Right kidney (tissue), 1 donor: ENCODE results near the gene RCSD1.
"Not testable (repeated sequence)": the region's sequence is repeated elsewhere in the genome, so short reads cannot be mapped to it uniquely, and the experiment has no call there.

ENCODE experiments used
- DNase-seq: peaks from one replicate; pipeline ENCODE4 v3.0.0-alpha.2; 2016

The RCSD1 gene

DNA sequence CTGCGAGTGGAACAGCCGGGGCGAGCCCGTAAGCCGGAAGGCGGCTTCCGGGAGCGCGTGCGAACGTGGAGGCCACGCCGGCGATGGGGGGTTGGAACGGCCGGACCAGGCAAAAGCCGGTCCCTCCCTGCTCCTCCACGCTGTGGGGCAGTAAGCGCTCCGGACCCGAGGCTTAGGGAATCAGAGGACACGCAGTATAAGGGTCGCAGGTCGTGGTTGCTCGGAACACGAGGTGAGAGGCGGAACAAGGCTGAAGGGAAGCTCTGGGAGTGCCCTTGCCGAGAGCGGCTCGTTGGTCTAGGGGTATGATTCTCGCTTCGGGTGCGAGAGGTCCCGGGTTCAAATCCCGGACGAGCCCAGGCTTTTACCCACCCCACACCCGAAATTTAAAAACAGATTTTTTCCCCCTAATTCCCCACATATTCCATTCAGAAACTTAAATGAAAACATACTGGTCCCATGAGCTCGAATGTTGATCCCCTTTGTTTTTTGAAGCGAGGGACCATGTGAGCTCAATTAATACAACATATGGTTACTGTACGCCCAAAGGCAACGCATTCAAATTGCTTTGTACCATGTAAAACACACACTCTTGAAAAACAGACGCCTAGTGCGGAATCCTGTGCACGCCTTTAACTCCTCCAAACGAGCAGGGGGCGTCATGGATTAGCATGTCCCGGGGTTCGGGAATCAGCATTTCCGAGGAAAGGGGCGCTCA lies 84.6 kb downstream of the RCSD1 start:
- DNase-seq: peak; percentile 97

DNA sequence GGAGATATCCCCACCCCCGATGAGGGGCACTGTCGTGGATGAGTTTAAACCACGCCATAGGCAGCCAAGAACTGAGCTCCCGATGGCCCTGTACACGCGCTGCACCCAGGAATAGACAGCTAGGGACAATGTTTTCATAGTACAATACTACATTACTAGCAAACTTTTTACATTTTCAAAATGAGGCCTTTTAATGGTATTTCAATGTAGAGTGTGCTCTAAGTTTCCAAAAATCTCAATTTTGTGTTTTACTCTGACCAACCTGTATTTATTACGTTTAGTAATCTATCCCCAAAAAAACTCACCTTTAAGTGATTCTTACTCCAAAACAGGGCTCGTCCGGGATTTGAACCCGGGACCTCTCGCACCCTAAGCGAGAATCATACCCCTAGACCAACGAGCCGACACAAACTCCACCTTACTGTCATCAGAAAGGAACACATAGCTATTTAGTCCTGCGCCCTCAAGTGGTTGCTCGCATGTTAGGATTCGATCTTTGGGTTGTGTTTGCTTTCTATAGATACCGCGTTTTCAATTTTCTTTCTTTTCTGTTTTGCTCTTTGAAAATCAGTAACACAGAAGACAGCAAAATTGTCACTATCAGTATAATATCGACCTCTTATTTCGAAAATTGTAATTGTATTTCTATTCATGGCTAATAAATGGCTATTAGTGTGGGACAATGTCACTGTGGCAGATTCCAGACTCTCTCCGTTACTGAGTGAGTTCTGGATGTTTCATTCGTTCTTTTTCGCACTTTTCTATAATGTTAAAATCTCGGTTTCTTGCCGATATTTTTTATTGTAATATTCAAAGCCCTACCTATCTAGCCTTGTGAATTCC lies 85.3 kb downstream of the RCSD1 start:
- peak; percentile 80 for DNase-seq

DNA sequence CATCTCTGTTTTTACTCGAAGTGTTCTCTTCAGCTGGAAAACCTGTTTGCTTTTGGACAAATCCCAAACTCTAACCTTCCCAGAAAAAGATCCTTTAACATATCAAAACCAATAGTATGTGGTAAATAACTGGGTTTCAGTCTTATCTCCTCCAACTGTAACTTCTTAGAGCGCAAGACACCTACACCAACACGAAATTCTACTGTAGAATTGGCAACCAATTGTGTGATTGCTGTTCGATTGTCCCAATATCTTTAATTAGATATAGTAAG lies 85.9 kb downstream of the RCSD1 start:
- DNase-seq: no peak

DNA sequence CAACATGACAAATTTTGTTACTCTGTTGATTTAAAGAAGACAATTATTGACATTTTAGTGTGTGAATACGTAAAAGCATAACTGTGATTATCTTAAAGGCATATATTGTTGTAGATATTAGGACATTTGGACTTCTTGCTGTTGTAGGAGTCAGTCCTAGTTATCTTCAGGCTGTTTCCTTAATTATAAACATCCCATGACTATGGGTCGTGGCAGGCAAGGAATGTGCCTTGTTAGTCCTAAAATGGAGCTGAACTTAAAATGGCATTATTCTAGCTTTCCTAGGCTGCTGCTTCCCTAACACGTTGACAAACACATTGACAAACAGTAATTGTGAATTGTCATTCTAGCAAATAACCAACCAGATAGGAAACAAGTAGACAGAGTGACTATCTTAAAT lies 87.3 kb downstream of the RCSD1 start:
- DNase-seq: no peak

DNA sequence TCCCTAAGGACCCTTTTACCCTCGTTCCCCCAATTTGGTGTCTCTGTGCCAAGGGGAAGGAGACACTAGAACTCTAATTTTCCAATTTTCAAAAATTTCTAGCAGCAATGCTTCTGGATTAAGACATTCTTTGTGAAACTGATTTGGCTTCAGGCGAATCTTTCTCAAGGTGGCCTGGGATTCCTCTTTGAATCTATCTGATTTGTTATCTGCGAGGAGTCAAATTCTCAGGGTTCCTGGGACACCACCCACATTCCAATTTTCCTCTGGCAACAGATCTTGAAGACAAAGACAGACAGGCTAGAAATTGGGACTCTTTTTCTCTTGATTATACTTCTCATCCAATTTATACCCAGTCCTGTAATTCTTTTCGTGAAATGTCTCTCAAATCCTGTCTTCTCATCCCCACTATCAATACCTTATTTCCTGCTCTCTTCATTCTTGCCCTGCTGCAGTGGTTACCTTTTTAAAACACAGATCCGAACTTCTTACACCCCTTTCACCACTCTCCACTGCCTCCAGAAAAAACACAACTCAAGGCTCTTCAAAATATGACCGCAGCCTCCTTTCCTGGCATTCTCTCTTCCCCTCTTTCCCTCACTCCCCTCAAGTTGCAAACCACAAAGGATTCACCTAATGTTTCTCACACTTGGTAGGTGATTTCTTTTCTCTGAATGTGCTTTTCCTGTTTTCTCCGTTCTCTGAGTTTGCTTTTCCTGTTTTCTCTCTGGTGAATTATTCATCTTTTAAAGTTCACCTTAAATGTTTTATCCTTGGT lies 89.1 kb downstream of the RCSD1 start:
- DNase-seq: no peak

DNA sequence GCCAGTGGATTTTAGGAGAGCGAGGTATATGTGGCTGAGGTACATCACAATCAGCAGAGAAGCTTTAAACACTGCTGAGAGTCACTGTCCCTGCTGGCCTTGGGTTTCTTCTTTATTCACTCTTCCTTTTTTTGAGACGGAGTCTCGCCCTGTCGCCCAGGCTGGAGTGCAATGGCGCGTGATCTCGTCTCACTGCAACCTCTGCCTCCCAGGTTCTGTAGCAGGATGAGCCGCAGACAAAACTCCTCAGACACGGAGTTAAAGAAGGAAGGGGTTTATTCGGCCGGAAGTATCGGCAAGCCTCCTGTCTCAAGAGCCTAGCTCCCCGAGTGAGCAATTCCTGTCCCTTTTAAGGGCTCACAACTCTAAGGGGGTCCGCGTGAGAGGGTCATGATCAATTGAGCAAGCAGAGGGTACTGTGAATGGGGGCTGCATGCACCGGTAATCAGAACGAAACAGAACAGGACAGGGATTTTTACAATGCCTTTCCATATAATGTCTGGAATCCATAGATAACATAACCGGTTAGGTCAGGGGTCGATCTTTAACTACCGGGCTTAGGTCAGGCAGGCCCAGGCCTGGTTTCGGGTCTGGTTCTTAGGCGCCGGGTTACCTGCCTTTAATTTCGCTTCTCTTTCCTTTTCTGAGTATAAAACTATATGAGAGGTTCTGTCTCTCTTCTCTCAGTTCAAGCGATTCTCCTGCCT lies 89.8 kb downstream of the RCSD1 start:
- not testable (repeated sequence) for DNase-seq

DNA sequence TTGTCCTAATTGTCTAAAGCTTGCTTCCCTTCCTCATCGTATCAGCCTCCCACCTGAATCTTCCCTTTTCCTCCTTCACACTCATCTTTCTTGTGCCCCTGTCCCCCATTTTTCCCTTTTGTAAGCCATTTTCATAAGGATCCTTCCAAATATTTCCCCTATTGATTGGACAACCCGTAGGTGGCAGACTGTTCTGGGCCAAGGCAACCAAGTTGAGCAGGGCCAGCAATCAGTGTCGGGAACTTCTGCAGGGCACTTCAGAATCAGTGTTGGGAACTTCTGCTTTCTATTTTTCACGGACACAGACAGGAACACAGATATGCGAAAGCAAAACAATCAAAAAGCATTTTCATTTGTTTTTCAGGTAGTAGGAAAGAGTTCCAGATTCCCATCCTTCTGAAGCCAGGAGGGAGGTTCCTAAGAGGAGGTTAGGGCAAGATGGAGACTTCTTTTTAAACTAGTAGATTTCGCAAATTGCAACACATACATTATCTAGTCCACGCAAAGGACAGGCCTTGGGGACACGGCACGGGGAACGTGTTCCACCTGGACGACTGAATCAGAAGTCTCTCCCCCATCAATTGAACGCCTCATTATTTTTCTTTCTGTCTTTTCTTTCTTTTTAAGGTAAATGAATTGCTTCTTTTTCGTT lies 91.1 kb downstream of the RCSD1 start:
- no peak for DNase-seq

DNA sequence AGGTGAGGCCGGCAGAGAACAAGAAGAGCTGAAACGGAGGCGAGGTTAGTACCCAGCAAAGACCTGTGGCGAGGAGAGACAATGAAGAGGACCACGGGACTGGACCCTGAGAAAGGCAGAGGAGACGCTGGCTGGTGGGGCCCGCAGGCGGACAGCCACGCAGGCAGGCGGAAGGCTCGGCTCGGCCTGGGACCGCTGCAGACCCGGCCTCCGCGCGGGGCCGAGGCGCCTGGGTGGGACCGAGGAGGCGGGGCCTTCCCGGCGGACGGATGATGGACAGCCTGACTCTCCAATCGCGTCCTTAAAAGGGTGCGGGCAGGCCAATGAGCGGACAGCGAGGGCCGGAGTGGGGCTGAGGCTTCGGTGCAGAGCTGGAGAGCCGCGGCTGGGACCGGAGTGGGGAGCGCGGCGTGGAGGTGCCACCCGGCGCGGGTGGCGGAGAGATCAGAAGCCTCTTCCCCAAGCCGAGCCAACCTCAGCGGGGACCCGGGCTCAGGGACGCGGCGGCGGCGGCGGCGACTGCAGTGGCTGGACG lies 91.7 kb downstream of the RCSD1 start, which contains the start of gene MPZL1:
Gene MPZL1 (plus strand): TSS at position 366 of the 535 bp plus-strand sequence. CDS start 170 bp downstream, outside the sequence.
- DNase-seq: peak; percentile 99

DNA sequence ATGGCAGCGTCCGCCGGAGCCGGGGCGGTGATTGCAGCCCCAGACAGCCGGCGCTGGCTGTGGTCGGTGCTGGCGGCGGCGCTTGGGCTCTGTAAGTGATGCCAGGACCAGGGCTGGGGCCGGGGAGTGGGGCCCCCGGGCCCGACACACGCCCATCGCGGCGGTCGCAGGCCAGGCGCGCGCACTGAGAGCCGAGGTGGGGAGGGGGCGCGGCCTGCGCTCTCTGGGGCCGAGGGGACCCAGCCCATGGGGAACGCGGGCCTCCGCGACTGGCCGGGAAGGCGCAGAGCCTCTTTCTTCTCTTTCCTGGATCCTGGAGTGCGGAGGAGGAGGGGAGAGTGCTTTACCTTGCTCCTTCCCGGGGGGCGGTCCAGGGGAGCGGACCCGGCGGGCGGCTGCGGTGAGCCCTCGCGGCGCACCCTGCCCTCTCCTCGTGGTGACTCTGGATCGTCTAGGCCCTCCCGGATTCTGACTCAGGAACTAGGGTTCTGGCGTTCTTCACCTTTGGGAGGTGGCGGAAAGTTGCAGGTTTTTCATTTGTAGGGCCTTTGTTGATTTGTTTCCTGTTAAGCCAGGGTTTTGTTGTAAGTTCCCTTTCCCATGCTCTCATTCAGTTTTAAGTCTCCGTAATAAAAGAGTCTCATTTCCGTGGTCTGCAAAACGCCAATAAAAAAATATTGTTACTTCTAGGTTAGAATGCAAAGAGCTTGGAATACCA lies 92.3 kb downstream of the RCSD1 start:
- peak; percentile 99 for DNase-seq

DNA sequence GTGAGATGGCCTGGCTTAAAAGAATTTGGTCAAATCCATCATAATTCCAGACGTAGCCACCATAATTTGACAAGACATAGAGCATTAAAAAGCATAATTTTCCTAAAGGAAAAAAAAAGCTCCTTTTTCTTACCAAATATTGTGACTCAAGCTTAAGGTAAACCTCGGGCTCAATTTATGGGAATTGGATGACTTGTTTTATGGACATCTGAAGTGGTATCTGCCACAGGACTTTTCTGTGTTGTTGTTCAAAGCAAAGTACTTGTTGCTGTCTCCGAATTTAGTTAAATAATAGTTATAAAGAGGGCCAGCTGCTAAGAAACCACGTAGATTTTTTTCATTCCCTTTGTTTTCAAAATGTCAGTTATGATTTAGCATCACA lies 92.8 kb downstream of the RCSD1 start:
- no peak for DNase-seq

DNA sequence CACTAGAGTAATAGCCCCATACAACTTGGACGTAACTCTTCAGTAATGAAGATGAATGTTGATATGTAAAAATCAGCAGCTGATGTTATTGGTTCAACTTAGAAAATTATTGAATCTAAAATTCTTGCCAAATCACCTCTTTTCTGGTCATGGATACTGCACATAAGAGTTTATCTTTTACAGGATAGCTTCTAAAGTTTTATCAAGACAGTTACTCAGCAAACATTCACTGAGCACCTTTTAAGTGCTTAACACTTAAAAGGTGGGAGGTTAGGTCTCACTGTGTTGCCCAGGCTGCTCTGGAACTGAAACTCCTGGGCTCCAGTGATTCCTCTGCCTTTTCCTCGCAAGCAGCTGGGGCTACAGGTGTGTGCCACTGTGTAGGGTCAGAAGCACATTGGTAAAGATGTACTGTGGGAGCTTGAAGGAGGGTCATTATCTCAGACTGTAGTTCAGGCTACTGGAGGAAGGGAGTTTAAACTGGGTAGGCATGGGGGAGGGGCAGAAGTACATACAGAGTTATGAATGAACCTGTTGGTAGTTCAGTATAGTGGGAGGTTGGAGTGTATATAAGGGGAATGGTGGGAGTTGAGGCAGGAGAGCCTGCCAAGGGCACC lies 93.8 kb downstream of the RCSD1 start:
- no peak for DNase-seq

DNA sequence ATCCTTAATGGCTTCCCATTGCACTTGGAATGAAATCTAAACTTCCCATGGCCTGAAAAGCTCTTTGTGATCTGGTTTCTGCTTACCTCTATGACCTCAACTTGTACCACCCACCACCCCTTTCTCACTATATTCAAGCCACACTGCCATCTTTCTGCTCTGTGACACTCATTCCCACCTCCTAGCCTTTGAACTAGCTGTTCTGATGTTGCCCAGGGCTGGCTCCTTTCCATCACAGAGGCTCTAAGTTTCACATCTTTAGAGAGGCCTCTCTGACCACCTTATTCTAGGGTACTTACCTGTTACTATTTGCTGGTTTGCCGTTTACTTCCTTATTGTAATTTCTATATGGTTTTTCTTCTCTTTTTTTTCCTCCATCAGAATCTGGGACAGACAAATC lies 96.0 kb downstream of the RCSD1 start:
- no peak for DNase-seq

DNA sequence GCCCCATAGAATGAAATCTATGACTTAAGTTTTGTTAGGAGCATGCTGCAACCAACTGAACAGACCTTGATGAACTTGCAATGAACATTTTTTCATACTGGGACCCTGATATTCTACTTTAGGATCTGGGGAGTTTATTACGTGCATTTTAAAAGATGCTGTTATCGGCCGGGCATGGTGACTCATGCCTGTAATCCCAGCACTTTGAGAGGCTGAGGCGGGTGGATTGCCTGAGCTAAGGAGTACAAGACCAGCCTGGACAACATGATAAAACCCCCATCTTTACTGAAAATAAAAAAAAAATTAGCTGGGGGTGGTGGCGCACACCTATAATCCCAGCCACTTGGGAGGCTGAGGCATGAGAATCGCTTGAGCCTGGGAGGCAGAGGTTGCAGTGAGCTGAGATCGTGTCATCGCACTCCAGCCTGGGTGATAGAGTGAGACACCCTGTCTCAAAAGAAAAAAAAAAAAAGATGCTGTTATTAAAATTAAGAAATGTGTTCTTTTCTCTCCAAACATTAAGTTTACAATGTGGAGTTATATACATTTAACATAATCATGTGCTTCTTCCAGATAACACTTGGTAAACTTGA lies 98.9 kb downstream of the RCSD1 start:
- no peak for DNase-seq

DNA sequence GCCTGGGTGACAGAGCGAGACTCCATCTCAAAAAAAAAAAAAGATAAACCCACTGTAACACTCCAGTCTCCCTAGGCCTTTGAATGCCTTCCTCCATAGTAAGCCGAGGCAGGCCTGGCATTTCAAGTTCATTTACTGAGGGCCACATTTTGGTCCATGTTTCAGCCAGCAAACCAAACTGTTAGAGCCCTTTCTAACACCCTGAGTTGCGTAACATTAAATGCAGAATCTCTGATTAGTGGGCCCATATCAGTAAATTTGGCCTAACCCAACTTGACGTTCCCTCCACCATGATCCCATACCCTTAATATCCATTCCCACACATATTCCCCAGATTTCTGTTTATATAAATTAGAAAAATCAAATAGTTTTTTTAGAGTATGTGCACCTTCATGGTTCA lies 104.2 kb downstream of the RCSD1 start:
- DNase-seq: no peak

DNA sequence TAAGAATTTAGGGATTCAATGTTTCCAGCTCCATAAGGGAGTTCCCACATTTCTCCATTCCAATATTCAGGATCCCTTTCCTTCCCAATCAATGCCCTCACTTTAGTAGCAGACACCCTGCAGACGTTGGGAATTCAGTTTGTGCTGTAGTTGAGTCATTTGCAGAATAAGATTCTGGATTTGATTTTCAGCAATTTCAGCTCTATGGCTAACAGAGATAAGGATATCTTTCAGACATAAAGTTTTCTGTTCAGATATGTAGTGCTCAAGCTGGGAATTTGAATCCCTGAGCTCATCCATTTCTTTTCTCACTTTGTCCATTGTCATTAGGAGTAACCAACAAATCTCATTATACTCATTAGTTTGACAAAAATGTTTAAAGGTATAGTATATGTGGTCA lies 104.8 kb downstream of the RCSD1 start:
- no peak for DNase-seq

DNA sequence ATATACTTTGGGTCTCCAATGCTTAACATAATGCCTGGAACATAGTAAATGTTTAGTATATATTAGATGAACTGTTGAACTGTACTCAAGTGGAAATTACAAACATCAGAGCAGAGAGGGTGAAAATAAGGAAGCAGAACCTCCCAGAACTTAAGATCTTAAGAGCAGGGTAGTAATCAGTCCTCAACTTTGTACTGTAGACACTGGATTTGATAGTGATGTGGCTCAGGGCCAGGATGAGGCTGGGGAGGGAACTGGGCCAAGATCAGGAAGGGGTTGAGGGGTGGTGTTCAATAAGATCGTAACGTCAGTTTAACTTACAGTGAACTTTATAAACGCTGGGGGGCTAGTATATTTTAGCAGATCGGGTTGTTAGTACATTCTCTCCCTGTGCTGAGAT lies 107.1 kb downstream of the RCSD1 start:
- no peak for DNase-seq

DNA sequence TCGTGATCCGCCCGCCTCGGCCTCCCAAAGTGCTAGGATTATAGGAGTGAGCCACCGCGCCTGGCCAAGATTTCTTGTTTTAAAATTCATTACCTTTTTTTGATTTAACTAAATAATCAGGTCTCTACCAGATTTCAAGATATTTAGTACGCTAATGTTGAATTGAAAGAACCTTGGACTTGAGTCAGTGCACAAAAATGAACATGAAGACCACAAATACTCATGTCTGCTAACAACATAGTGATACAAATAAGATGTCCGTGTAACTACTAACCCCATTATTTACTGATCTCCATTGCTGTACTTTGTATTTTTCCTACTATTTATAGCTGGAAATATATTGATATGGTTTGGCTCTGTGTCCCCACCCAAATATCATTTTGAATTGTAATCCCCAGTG lies 108.1 kb downstream of the RCSD1 start:
- DNase-seq: no peak

DNA sequence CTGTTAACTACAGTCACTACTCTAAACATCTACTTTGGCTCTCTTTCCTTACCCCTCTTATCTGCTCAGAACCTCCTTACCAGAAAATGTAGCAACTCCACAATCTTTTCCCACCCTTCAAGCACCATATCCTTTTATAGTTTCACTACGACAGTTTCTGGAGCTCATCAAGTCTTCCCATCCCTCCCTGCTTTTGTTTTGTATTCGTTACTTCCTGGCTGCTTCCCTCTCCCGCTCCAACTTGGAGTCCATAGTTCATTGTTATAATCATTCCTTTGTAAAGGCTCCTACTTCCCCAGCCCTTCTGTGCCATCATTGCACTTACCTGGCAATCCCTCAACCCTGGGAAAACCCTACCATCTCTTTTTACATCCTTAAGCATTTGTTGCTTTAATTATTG lies 109.7 kb downstream of the RCSD1 start:
- DNase-seq: no peak

DNA sequence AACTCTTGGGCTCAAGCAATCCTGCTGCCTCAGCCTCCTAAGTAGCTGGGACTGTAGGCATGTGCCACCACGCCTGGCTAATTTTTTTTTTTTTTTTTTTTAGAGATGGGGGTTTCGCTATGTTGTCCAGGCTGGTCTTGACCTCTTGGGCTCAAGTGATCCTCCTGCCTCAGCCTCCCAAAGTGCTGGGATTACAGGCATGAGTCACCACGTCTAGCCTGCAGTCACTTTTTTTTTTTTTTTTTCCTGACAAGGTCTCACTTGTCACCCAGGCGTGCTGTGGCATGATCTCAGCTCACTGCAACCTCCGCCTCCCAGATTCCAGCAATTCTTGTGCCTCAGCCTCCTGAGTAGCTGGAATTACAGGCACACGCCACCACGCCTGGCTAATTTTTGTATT lies 111.1 kb downstream of the RCSD1 start:
- not testable (repeated sequence) for DNase-seq

DNA sequence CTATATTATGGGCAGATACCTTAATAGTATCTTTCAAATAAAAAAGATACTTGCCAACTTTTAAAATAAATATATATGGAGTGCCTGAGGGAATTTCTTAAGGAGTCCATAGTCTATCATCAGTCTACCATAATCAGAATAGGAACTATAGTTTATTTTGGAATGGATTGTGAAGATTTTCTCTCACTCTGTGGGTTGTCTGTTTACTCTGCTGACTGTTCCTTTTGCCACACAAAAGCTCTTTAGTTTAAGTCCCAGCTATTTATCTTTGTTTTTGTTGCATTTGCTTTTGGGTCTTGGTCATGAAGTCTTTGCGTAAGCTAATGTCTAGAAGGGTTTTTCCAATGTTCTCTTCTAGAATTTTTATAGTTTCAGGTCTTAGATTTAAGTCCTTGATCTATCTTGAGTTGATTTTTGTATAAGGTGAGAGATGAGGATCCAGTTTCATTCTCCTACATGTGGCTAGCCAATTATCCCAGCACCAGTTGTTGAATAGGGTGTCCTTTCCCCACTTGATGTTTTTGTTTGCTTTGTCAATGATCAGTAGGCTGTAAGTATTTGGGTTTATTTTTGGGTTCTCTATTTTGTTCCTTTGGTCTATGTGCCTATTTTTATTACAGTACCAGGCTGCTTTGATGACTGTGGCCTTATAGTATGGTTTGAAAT lies 112.5 kb downstream of the RCSD1 start:
- DNase-seq: not testable (repeated sequence)
